Measurements from ENCODE around the gene CENPA.

CENPA gene

GRCh38 chr2:26816893-26817292 lies 31.0 kb downstream of the CENPA start:
- Histone ChIP-seq H3K27me3 (ENCODE audit: insufficient read depth, low read depth, severe bottlenecking) (no peaks in the 10 kb centered on the region), H3K36me3 (no peaks in the 10 kb centered on the region), H3K4me3 (ENCODE audit: low read depth, low read length) (no peak overlapping the region), H3K9me3 (ENCODE audit: severe bottlenecking) (no peaks in the 10 kb centered on the region), H3K27ac (no peak overlapping the region)
- DNase-seq: peak; percentile 61
- no peak for TF ChIP-seq CTCF (IDR thresholded peaks at IDR 0.05; ENCODE audit: low read depth, low read length)

- no peaks in the 10 kb centered on the region for H3K36me3 ChIP-seq
- H3K9me3 ChIP-seq (ENCODE audit: severe bottlenecking): no peaks in the 10 kb centered on the region
- no peak overlapping the region for H3K27ac ChIP-seq
- TF ChIP-seq CTCF (IDR thresholded peaks at IDR 0.05; ENCODE audit: low read depth, low read length): no peak
- no peaks in the 10 kb centered on the region for H3K27me3 ChIP-seq (ENCODE audit: insufficient read depth, low read depth, severe bottlenecking)
- no peak for DNase-seq
- no peak overlapping the region for H3K4me3 ChIP-seq (ENCODE audit: low read depth, low read length)
Measured at GRCh38 chr2:26818255-26818654, 32.4 kb downstream of the CENPA start.

GRCh38 chr2:26818972-26819371 lies 33.1 kb downstream of the CENPA start:
- H3K27ac ChIP-seq: no peak overlapping the region

GRCh38 chr2:26820932-26821331 lies 35.1 kb downstream of the CENPA start:
- no peak for DNase-seq
- Histone ChIP-seq H3K27me3 (ENCODE audit: insufficient read depth, low read depth, severe bottlenecking) (no peaks in the 10 kb centered on the region), H3K4me3 (ENCODE audit: low read depth, low read length) (no peak overlapping the region), H3K9me3 (ENCODE audit: severe bottlenecking) (no peaks in the 10 kb centered on the region), H3K36me3 (no peaks in the 10 kb centered on the region), H3K27ac (no peak overlapping the region)
- TF ChIP-seq CTCF (IDR thresholded peaks at IDR 0.05; ENCODE audit: low read depth, low read length): no peak

More at GRCh38 chr2:26818972-26819371, 33.1 kb downstream of the CENPA start:
- DNase-seq: no peak
- Histone ChIP-seq H3K9me3 (ENCODE audit: severe bottlenecking) (no peaks in the 10 kb centered on the region), H3K36me3 (no peaks in the 10 kb centered on the region), H3K4me3 (ENCODE audit: low read depth, low read length) (no peak overlapping the region), H3K27me3 (ENCODE audit: insufficient read depth, low read depth, severe bottlenecking) (no peaks in the 10 kb centered on the region)
- TF ChIP-seq CTCF (IDR thresholded peaks at IDR 0.05; ENCODE audit: low read depth, low read length): no peak

- TF ChIP-seq CTCF (IDR thresholded peaks at IDR 0.05; ENCODE audit: low read depth, low read length): no peak
- Histone ChIP-seq H3K27ac (no peak overlapping the region), H3K27me3 (ENCODE audit: insufficient read depth, low read depth, severe bottlenecking) (no peaks in the 10 kb centered on the region), H3K36me3 (no peaks in the 10 kb centered on the region), H3K4me3 (ENCODE audit: low read depth, low read length) (no peak overlapping the region), H3K9me3 (ENCODE audit: severe bottlenecking) (no peaks in the 10 kb centered on the region)
- DNase-seq: no peak
Measured at GRCh38 chr2:26822877-26823276, 37.0 kb downstream of the CENPA start.

- no peak for TF ChIP-seq CTCF (IDR thresholded peaks at IDR 0.05; ENCODE audit: low read depth, low read length)
- no peak for DNase-seq
- Histone ChIP-seq H3K4me3 (ENCODE audit: low read depth, low read length) (no peak overlapping the region), H3K27me3 (ENCODE audit: insufficient read depth, low read depth, severe bottlenecking) (no peaks in the 10 kb centered on the region), H3K27ac (no peak overlapping the region), H3K36me3 (no peaks in the 10 kb centered on the region), H3K9me3 (ENCODE audit: severe bottlenecking) (no peaks in the 10 kb centered on the region)
Measured at GRCh38 chr2:26838121-26838906, 52.5 kb downstream of the CENPA start.
